HG02973 (cell line): ENCODE measurements around the gene POLR1E.

Experiments used
- ATAC-seq: cut with Tn5 transposase; IDR thresholded peaks from one replicate; pipeline ENCODE4 v1.9.1; 2021; ENCODE audit warnings: moderate library complexity; ENCODE audit not compliant: unreplicated experiment

Gene POLR1E

GRCh38 chr9:37485389-37486255 lies at the start of gene POLR1E:
Gene POLR1E, plus strand, starts transcription at chr9:37485948. Its CDS starts 100 bp downstream, at chr9:37486048.
- peak; percentile 92 for ATAC-seq

DNA sequence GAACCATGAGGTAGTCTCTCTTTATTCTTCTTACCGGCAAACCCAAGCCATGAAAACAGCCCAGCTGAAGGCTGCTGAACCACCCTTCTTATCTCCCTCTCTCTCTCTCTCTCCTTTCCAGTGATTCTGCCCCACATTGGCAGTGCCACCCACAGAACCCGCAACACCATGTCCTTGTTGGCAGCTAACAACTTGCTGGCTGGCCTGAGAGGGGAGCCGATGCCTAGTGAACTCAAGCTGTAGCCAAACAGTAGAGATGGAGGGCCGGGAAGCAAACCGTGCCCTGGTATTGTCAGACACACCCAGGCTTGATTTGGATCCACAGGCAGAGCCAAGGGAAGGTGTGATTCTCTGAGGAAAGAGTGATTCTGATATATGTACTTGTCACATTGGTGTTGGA lies 49.2 kb upstream of the POLR1E start:
- ATAC-seq, result no peak

- no peak for ATAC-seq
These were observed 48.7 kb upstream of the POLR1E start for GRCh38 chr9:37437010-37437409.

- ATAC-seq, result no peak
These were observed 48.1 kb upstream of the POLR1E start for GRCh38 chr9:37437621-37438020.

GRCh38 chr9:37438359-37438758 lies 47.4 kb upstream of the POLR1E start:
- ATAC-seq, result no peak

- ATAC-seq, result no peak
These were observed 43.9 kb upstream of the POLR1E start for GRCh38 chr9:37441776-37442370.

- no peak for ATAC-seq
These were observed 43.2 kb upstream of the POLR1E start for GRCh38 chr9:37442556-37442955.

- no peak for ATAC-seq
These were observed 42.2 kb upstream of the POLR1E start for GRCh38 chr9:37443566-37443965.

- no peak for ATAC-seq
These were observed 40.9 kb upstream of the POLR1E start for GRCh38 chr9:37444890-37445289.

- no peak for ATAC-seq
These were observed 39.9 kb upstream of the POLR1E start for GRCh38 chr9:37445832-37446231.

GRCh38 chr9:37446401-37446800 lies 39.3 kb upstream of the POLR1E start:
- no peak for ATAC-seq

DNA sequence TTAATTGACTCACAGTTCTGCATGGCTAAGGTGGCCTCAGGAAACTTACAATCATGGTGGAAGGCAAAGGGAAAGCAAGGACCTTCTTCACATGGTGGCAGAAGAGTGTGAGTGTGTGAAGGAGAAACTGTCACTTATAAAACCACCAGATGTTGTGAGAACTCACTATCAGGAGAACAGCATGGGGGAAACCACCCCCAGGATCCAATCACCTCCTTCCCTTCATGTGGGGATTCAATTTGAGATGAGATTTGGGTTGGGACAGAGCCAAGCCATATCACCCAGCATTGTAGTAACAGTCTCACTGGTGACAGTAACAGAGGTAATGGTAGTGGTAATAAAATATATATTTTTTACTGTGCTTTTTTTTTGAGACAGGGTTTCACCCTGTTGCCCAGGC lies 38.6 kb upstream of the POLR1E start:
- no peak for ATAC-seq

DNA sequence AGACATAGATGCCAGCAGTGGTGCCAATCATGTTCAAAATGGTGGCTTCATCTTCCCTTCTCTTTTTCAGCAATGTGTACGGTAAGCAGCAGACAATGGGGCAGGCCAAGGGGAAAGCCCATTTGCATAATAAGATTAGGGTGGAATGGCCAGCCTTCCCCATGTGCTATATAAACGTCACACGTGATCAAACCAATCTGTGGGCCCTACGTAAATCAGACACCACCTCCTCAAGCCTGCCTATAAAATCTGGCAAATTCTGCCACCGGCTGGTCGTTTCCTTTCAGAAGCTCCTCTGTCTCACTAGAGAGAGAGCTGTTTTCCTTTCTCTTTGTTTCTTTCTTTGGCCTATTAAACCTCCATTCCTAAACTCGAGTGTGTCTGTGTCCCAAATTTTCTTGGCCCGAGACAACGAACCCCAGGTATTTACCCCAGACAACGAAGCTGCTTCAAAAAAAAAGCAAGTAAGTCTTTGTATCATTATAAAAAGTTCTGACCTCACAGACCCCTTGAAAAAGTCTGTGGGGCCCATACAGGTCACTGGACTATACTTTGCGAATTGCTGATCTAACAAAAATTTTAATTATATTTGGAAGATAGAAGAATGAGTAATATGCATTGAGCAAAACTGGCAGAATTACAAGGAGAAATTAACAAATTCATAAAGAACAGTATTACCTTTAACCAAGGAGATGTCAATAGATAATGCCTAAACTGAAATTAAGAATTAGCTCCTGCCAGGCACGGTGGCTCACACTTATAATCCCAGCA lies 35.7 kb upstream of the POLR1E start:
- no peak for ATAC-seq

DNA sequence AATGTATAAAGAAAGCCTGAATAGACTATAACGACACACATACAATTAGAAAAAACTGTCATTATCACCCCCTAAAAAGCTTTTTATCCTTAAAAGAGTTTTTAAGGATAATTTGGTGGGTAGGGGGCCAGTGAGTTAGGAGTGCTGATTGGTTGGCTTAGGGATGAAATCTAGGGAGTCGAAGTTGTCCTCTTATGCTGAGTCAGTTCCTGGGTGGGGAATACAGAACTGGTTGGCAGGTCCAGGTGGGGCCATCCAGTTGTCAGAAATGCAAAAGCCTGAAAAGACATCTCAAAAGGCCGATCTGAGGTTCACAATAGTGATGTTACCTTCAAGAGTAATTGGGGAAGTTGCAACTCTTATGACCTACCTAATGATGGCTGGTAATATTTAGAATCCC lies 34.1 kb upstream of the POLR1E start:
- ATAC-seq, result no peak

DNA sequence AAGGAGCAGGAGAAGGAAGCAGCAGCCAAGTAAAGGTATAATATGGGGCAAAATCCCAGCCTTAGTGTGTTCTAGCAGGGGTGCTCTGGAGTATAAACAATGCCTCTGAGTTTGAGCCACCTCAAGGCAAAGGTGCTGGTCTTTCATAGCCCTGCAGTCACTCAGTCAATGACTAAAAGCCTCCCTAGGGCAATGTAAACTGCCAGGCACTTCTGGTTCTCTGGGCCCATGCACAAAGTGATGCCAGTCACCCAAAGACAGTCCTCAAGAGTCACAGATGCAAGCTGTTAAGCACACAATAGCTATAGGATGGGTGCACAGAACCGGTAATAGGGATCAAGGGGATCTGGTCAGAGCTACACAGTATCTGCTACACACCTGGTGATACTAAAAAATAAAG lies 33.1 kb upstream of the POLR1E start:
- ATAC-seq, result no peak

GRCh38 chr9:37453827-37454226 lies 31.9 kb upstream of the POLR1E start:
- ATAC-seq, result no peak

DNA sequence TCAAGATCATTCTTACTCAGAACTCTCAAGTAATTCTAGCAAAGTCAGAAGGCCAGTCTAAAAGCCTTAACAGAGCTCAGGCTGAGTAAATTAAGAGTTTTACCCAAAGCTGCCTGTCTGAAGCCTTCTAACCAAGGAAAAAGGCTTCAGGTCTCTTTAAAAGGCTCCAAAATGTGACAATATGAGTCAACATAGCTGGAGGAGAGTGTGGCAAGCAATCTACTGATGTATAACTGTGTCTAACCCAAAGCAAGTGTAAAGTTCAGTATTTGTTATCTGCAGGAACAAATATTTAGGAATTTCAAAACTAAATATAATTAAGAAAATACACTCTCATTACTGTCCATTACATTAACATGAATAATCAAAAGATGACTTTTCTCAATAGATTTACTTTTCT lies 31.5 kb upstream of the POLR1E start:
- no peak for ATAC-seq

GRCh38 chr9:37455884-37456647 lies 29.7 kb upstream of the POLR1E start:
- ATAC-seq, result no peak

DNA sequence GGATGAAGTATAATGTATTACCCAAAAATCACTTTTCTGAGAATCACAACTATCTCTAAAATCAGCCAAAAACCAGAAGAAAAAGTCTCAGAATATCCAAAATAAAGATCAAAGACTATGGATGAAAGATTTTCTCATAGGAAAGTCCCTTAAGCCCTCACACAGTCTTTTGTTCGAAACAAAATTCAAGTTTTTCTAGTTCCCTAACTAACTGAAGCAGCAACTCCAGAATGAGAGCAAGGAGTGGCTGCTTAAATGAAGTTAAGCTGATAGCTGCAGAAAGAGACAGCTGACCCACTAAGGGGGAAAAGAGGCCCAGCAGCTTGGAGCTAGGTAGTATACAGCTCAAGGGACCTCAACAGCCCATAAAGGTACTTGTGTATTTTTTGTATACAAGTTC lies 28.9 kb upstream of the POLR1E start:
- ATAC-seq, result no peak

DNA sequence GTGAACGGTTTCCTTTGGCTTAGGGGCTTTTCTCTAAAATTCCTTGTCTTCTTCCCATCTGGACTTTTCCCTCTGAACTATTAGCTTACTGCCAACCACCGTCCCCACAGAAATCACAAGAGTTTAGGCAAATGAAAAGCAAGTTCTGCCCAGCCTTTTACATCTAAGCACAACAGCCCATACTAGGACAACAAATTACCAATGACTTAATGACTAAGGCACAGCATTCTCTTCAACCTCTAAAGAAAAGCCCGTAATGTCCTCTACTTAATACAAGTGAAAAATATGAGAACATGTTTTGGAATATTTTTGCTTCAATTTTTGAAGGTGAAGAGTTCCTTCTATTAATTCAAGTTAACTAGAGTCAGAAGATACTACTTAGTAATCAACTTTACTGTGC lies 21.7 kb upstream of the POLR1E start:
- no peak for ATAC-seq
